Dermis microvascular lymphatic vessel endothelial cell (primary cell): ENCODE measurements around the gene LRP1B. TPM values are rescaled to one million over a fixed set of nuclear protein-coding genes. Genes with fewer than 3 reads are reported as not detected.

Source experiments
- DNase-seq, 2 donors: peaks; one replicate each; pipeline versions ENCODE4 v3.0.0 to v3.0.0-alpha.2; 2010; ENCODE audit warnings: low read depth in 2 of 2
- total RNA-seq: library from RNA; depleted of rRNA; stranded (reverse); fragments of >200 nt; gene quantifications from 2 replicates; pipeline ENCODE4 v1.2.1, GENCODE V29; 2014

Gene LRP1B
- total RNA-seq, 1 donor from 2014 or later, result 0.13 TPM

GRCh38 chr2:141162314-141162713, 968.5 kb downstream of the LRP1B start:
- DNase-seq, result no peak

- no peak for DNase-seq
Observed at GRCh38 chr2:141151611-141152286, 979.1 kb downstream of the LRP1B start.

GRCh38 chr2:141142025-141142424, 988.8 kb downstream of the LRP1B start:
- no peak for DNase-seq

- no peak for DNase-seq
Observed at GRCh38 chr2:141137122-141137693, 993.6 kb downstream of the LRP1B start.

- DNase-seq, result no peak
Observed at GRCh38 chr2:141133883-141134282, 996.9 kb downstream of the LRP1B start.

- DNase-seq, result no peak
Observed at GRCh38 chr2:141125432-141125831, 1005.4 kb downstream of the LRP1B start.

GRCh38 chr2:141118836-141119235, 1012.0 kb downstream of the LRP1B start:
- no peak for DNase-seq

GRCh38 chr2:141113301-141113700, 1017.5 kb downstream of the LRP1B start:
- DNase-seq, result no peak

GRCh38 chr2:141109633-141110032, 1021.2 kb downstream of the LRP1B start:
- no peak for DNase-seq

- no peak for DNase-seq
Observed at GRCh38 chr2:141105763-141106162, 1025.1 kb downstream of the LRP1B start.

GRCh38 chr2:141103216-141103615, 1027.6 kb downstream of the LRP1B start:
- no peak for DNase-seq

GRCh38 chr2:141079231-141079630, 1051.6 kb downstream of the LRP1B start:
- DNase-seq, result no peak

GRCh38 chr2:141075753-141076152, 1055.1 kb downstream of the LRP1B start:
- DNase-seq, result no peak

- no peak for DNase-seq
Observed at GRCh38 chr2:141068053-141068682, 1062.6 kb downstream of the LRP1B start.

- DNase-seq, result no peak
Observed at GRCh38 chr2:141065042-141065441, 1065.8 kb downstream of the LRP1B start.

GRCh38 chr2:141063406-141063805, 1067.4 kb downstream of the LRP1B start:
- DNase-seq, result no peak

GRCh38 chr2:141062443-141062842, 1068.4 kb downstream of the LRP1B start:
- no peak for DNase-seq

- DNase-seq, result no peak
Observed at GRCh38 chr2:141062031-141062430, 1068.8 kb downstream of the LRP1B start.

- DNase-seq, result peak in 1 of 2 donors; percentile 44
Observed at GRCh38 chr2:141058556-141058955, 1072.3 kb downstream of the LRP1B start.

GRCh38 chr2:141055531-141055930, 1075.3 kb downstream of the LRP1B start:
- peak; percentile 38 to 74 for DNase-seq

- DNase-seq, result no peak
Observed at GRCh38 chr2:141048951-141049350, 1081.9 kb downstream of the LRP1B start.

GRCh38 chr2:141041281-141041680, 1089.5 kb downstream of the LRP1B start:
- DNase-seq, result peak in 1 of 2 donors; percentile 48

- no peak for DNase-seq
Observed at GRCh38 chr2:141038341-141038740, 1092.5 kb downstream of the LRP1B start.
